ENCODE measurements around the gene SPCS2.

DNA sequence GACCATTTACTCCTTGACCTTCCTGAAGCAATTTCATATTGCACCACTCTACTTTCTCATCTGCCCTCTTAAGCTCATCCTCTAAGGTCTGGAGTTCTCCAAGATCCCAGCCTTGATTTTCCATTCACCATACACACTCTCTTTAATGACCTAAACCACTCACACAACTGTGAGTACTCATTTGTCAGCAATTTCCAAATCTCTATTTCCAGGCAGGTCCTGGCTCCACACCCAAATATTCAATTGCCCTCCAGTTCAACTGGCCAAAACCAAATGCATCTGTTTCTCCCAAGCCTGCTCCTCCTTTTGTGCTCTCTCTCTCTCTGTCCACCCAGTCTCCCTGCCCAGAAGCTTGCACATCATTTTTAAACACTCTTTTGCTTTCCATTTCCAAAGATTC, 79.3 kb downstream of the SPCS2 start:
- TF ChIP-seq, protein P1, sequence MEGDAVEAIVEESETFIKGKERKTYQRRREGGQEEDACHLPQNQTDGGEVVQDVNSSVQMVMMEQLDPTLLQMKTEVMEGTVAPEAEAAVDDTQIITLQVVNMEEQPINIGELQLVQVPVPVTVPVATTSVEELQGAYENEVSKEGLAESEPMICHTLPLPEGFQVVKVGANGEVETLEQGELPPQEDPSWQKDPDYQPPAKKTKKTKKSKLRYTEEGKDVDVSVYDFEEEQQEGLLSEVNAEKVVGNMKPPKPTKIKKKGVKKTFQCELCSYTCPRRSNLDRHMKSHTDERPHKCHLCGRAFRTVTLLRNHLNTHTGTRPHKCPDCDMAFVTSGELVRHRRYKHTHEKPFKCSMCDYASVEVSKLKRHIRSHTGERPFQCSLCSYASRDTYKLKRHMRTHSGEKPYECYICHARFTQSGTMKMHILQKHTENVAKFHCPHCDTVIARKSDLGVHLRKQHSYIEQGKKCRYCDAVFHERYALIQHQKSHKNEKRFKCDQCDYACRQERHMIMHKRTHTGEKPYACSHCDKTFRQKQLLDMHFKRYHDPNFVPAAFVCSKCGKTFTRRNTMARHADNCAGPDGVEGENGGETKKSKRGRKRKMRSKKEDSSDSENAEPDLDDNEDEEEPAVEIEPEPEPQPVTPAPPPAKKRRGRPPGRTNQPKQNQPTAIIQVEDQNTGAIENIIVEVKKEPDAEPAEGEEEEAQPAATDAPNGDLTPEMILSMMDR (IDR thresholded peaks at IDR 0.05), result no peak
- TF ChIP-seq ZFX (IDR thresholded peaks at IDR 0.05; ENCODE audit: borderline replicate concordance), result no peak
